ENCODE results near the gene CALU. TPM values are rescaled to one million over a fixed set of nuclear protein-coding genes. Genes with fewer than 3 reads are reported as not detected.

The CALU gene
- polyA plus RNA-seq, 3 donors = 13.8 to 44.0 (median 33.2) TPM

- H3K36me3 ChIP-seq (replicated peaks in 1 of 2; ENCODE audit: control insufficient read depth in 1 of 2, insufficient read depth in 2 of 2, low read length in 2 of 2) = peaks cover 76 to 100% of the 10 kb centered on the region in 2 donors
- peaks cover 69 to 85% of the 10 kb centered on the region in 2 donors for H3K36me3 Mint-ChIP-seq
- no peaks in the 10 kb centered on the region for H3K9me3 ChIP-seq (replicated peaks in 1 of 2; ENCODE audit: control insufficient read depth in 1 of 2, insufficient read depth in 1 of 2, low read length in 2 of 2)
- H4K20me1 ChIP-seq (ENCODE audit: insufficient read depth, low read length) = no peaks in the 10 kb centered on the region
- no peak overlapping the region for H3K27ac Mint-ChIP-seq
- no CpG with 5 or more reads among the region's 2 CpGs for WGBS (ENCODE audit: insufficient coverage)
- H3K4me2 ChIP-seq (replicated peaks; ENCODE audit: extremely low read depth, low read length, poor library complexity, severe bottlenecking) = no peak overlapping the region
- no peak overlapping the region for H3K4me3 Mint-ChIP-seq
- no peak overlapping the region for H3K27ac ChIP-seq (ENCODE audit: low read depth in 1 of 2, low read length in 2 of 2)
- H3K9me3 Mint-ChIP-seq = no peaks in the 10 kb centered on the region
- no peak overlapping the region for H3K4me3 ChIP-seq (replicated peaks in 1 of 3; ENCODE audit: low read depth in 2 of 3, low read length in 3 of 3)
- DNase-seq = no peak
- no peak for TF ChIP-seq CTCF (IDR thresholded peaks at IDR 0.05)
- H3K27me3 ChIP-seq (ENCODE audit: control insufficient read depth in 2 of 2, insufficient read depth in 2 of 2, low read length in 2 of 2) = no peaks in the 10 kb centered on the region
- no peaks in the 10 kb centered on the region for H3K27me3 Mint-ChIP-seq (ENCODE audit: low read depth in 3 of 3)
- no peaks in the 10 kb centered on the region for H3K79me2 ChIP-seq (ENCODE audit: insufficient read depth, low read length)
- no peaks in the 10 kb centered on the region for H3K4me1 Mint-ChIP-seq
- intact Hi-C loops (cut with micrococcal nuclease) = no loop called here
- H2AFZ ChIP-seq (ENCODE audit: insufficient read depth, low read depth, low read length, poor library complexity, severe bottlenecking) = no peak overlapping the region
- no peaks in the 10 kb centered on the region for H3K4me1 ChIP-seq (ENCODE audit: control insufficient read depth in 1 of 2, insufficient read depth in 2 of 2, low read length in 2 of 2)
- no peak overlapping the region for H3K9ac ChIP-seq (ENCODE audit: insufficient read depth, low read length, poor library complexity, severe bottlenecking)
Observed at GRCh38 chr7:128757203-128757602, 18.0 kb downstream of the CALU start.

GRCh38 chr7:128758553-128758952 lies 19.4 kb downstream of the CALU start:
- Histone ChIP-seq H4K20me1 (ENCODE audit: insufficient read depth, low read length) (no peaks in the 10 kb centered on the region), H3K4me3 (replicated peaks in 1 of 3; ENCODE audit: low read depth in 2 of 3, low read length in 3 of 3) (no peak overlapping the region), H3K9ac (ENCODE audit: insufficient read depth, low read length, poor library complexity, severe bottlenecking) (no peak overlapping the region), H3K4me1 (ENCODE audit: control insufficient read depth in 1 of 2, insufficient read depth in 2 of 2, low read length in 2 of 2) (no peaks in the 10 kb centered on the region), H3K27me3 (ENCODE audit: control insufficient read depth in 2 of 2, insufficient read depth in 2 of 2, low read length in 2 of 2) (no peaks in the 10 kb centered on the region), H3K79me2 (ENCODE audit: insufficient read depth, low read length) (no peaks in the 10 kb centered on the region), H3K9me3 (replicated peaks in 1 of 2; ENCODE audit: control insufficient read depth in 1 of 2, insufficient read depth in 1 of 2, low read length in 2 of 2) (no peaks in the 10 kb centered on the region), H2AFZ (ENCODE audit: insufficient read depth, low read depth, low read length, poor library complexity, severe bottlenecking) (no peak overlapping the region), H3K27ac (ENCODE audit: low read depth in 1 of 2, low read length in 2 of 2) (no peak overlapping the region), H3K36me3 (replicated peaks in 1 of 2; ENCODE audit: control insufficient read depth in 1 of 2, insufficient read depth in 2 of 2, low read length in 2 of 2) (peaks cover 75 to 95% of the 10 kb centered on the region in 2 donors), H3K4me2 (replicated peaks; ENCODE audit: extremely low read depth, low read length, poor library complexity, severe bottlenecking) (no peak overlapping the region)
- Mint-ChIP-seq H3K4me1 (no peaks in the 10 kb centered on the region), H3K36me3 (peaks cover 66 to 84% of the 10 kb centered on the region in 2 donors), H3K4me3 (no peak overlapping the region), H3K27me3 (ENCODE audit: low read depth in 3 of 3) (no peaks in the 10 kb centered on the region), H3K9me3 (no peaks in the 10 kb centered on the region), H3K27ac (no peak overlapping the region)
- intact Hi-C loops (cut with micrococcal nuclease) = no loop called here
- no peak for TF ChIP-seq CTCF (IDR thresholded peaks at IDR 0.05)
- WGBS (ENCODE audit: insufficient coverage) = 100% methylated on average over 1 of the region's 1 CpG
- DNase-seq = no peak

Data from CD14-positive monocyte (primary cell).